ENCODE measurements around the gene DICER1. TPM values are rescaled to one million over a fixed set of nuclear protein-coding genes. Genes with fewer than 3 reads are reported as not detected.
"Not testable (repeated sequence)": the region's sequence is repeated elsewhere in the genome, so short reads cannot be mapped to it uniquely, and the experiment has no call there.

Gene DICER1
- total and polyA plus RNA-seq, 2 experiments from 2014 or later = 20.0 to 111 TPM

GRCh38 chr14:95183082-95183481, 25.8 kb upstream of the DICER1 start:
- DNase-seq (ENCODE audit: low spot score) = no peak
- no peak overlapping the region for H3K4me3 ChIP-seq
- no peaks in the 10 kb centered on the region for H3K9me2 ChIP-seq (replicated peaks; ENCODE audit: insufficient read depth)
- peaks cover 1% of the 10 kb centered on the region for H3K9me3 ChIP-seq (ENCODE audit: low read depth)
- H3K36me3 ChIP-seq (replicated peaks; ENCODE audit: insufficient read depth, low read depth) = no peaks in the 10 kb centered on the region
- H3K27me3 ChIP-seq = no peaks in the 10 kb centered on the region
- H3K27ac ChIP-seq = peak overlapping the region; percentile 3
- WGBS (ENCODE audit: low lambda C conversion rate, missing lambda C conversion rate) = 100% methylated on average over 1 of the region's 1 CpG
- no peaks in the 10 kb centered on the region for H4K20me1 ChIP-seq (ENCODE audit: insufficient read depth, poor library complexity, severe bottlenecking)
- TF ChIP-seq CTCF (IDR thresholded peaks at IDR 0.05; ENCODE audit: poor library complexity) (no peak), EZH2phosphoT487 (IDR thresholded peaks at IDR 0.05; ENCODE audit: low read depth, severe bottlenecking, unreplicated experiment) (no peak), EZH2 (IDR thresholded peaks at IDR 0.05; ENCODE audit: borderline replicate concordance) (no peak)
- H2AFZ ChIP-seq = no peak overlapping the region
- no peak overlapping the region for H3K4me2 ChIP-seq
- H3K4me1 ChIP-seq (ENCODE audit: insufficient read depth) = peaks cover 8% of the 10 kb centered on the region
- no peaks in the 10 kb centered on the region for H3K79me2 ChIP-seq

GRCh38 chr14:95182379-95182778, 25.1 kb upstream of the DICER1 start:
- no peak overlapping the region for H2AFZ ChIP-seq
- no peak overlapping the region for H3K4me2 ChIP-seq
- no peaks in the 10 kb centered on the region for H3K36me3 ChIP-seq (replicated peaks; ENCODE audit: insufficient read depth, low read depth)
- no peaks in the 10 kb centered on the region for H3K9me3 ChIP-seq (ENCODE audit: low read depth)
- WGBS (ENCODE audit: low lambda C conversion rate, missing lambda C conversion rate) = 78% methylated on average over 8 of the region's 8 CpGs
- H3K4me3 ChIP-seq = no peak overlapping the region
- H3K4me1 ChIP-seq (ENCODE audit: insufficient read depth) = peaks cover 8% of the 10 kb centered on the region
- no peaks in the 10 kb centered on the region for H3K79me2 ChIP-seq
- no peak for TF ChIP-seq CTCF (IDR thresholded peaks at IDR 0.05; ENCODE audit: poor library complexity)
- H4K20me1 ChIP-seq (ENCODE audit: insufficient read depth, poor library complexity, severe bottlenecking) = no peaks in the 10 kb centered on the region
- no peak for DNase-seq (ENCODE audit: low spot score)
- no peak overlapping the region for H3K27ac ChIP-seq
- H3K9me2 ChIP-seq (replicated peaks; ENCODE audit: insufficient read depth) = no peaks in the 10 kb centered on the region
- no peaks in the 10 kb centered on the region for H3K27me3 ChIP-seq

DNA sequence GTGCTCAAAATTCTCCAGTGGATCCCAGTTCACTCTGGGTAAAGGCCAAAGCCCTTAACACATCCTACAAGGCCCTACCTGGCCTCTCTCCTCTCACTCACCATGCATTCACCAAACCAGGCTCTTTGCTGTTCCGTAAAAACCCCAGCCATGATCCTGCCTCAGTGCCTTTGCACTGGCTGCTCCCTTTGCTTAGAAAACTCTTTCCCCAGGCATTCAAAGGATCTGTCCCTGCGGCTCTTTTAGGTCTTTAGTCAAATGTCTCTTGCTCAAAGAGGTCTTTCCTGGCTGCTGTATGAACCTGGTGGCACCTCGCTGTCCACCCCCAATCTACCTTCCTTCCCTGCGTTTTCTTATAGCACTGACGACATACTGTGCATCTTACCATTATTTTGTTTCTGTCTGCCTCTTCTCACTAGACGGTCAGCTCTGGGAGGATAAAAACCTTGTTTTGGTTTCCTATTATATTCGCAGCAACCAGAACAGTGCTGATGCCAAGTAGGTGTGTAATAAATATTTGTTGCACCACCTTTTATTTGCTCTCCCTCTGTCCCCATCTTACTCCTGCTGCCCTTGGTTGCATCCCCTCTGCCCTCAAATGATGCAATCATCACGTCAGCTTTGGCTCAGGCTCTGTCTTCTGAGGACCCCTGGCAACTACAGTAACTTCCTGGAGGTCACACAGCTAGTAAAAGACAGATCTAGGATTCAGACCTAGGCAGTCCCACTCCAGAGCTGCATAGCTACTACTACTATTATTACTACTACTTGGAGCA, 23.8 kb upstream of the DICER1 start:
- H3K4me3 ChIP-seq = no peak overlapping the region
- no peaks in the 10 kb centered on the region for H4K20me1 ChIP-seq (ENCODE audit: insufficient read depth, poor library complexity, severe bottlenecking)
- no peaks in the 10 kb centered on the region for H3K27me3 ChIP-seq
- H3K27ac ChIP-seq = no peak overlapping the region
- no peaks in the 10 kb centered on the region for H3K36me3 ChIP-seq (replicated peaks; ENCODE audit: insufficient read depth, low read depth)
- no peaks in the 10 kb centered on the region for H3K9me2 ChIP-seq (replicated peaks; ENCODE audit: insufficient read depth)
- TF ChIP-seq EZH2 (IDR thresholded peaks at IDR 0.05; ENCODE audit: borderline replicate concordance) = no peak
- no peak for TF ChIP-seq EZH2phosphoT487 (IDR thresholded peaks at IDR 0.05; ENCODE audit: low read depth, severe bottlenecking, unreplicated experiment)
- no peak for TF ChIP-seq CTCF (IDR thresholded peaks at IDR 0.05; ENCODE audit: poor library complexity)
- no peaks in the 10 kb centered on the region for H3K9me3 ChIP-seq (ENCODE audit: low read depth)
- H2AFZ ChIP-seq = no peak overlapping the region
- WGBS (ENCODE audit: low lambda C conversion rate, missing lambda C conversion rate) = 95% methylated on average over 8 of the region's 8 CpGs
- H3K4me1 ChIP-seq (ENCODE audit: insufficient read depth) = peaks cover 8% of the 10 kb centered on the region
- H3K79me2 ChIP-seq = no peaks in the 10 kb centered on the region
- DNase-seq (ENCODE audit: low spot score) = no peak
- no peak overlapping the region for H3K4me2 ChIP-seq

DNA sequence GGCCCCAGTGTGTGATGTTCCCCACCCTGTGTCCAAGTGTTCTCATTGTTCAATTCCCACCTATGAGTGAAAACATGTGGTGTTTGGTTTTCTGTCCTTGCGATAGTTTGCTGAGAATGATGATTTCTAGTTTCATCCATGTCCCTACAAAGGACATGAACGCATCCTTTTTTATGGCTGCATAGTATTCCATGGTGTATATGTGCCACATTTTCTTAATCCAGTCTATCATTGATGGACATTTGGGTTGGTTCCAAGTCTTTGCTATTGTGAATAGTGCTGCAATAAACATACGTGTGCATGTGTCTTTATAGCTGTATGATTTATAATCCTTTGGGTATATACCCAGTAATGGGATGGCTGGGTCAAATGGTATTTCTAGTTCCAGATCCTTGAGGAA, 18.3 kb upstream of the DICER1 start:
- H2AFZ ChIP-seq; H3K27ac ChIP-seq; H3K9me2 ChIP-seq (replicated peaks; ENCODE audit: insufficient read depth); H4K20me1 ChIP-seq (ENCODE audit: insufficient read depth, poor library complexity, severe bottlenecking); H3K36me3 ChIP-seq (replicated peaks; ENCODE audit: insufficient read depth, low read depth); DNase-seq (ENCODE audit: low spot score); H3K4me3 ChIP-seq; H3K27me3 ChIP-seq; H3K4me1 ChIP-seq (ENCODE audit: insufficient read depth); H3K4me2 ChIP-seq; H3K9me3 ChIP-seq (ENCODE audit: low read depth); H3K79me2 ChIP-seq: not testable (repeated sequence)
- WGBS (ENCODE audit: low lambda C conversion rate, missing lambda C conversion rate) = 100% methylated on average over 3 of the region's 3 CpGs

Data from hepatocyte (in vitro differentiated cells).